NT2/D1 (cell line): Measurements from ENCODE around the gene COL26A1.
"Not testable (repeated sequence)": the region's sequence is repeated elsewhere in the genome, so short reads cannot be mapped to it uniquely, and the experiment has no call there.

Experiments
- SUZ12 ChIP-seq: IDR thresholded peaks from 2 replicates; pipeline ENCODE4 v1.6.1; 2011; ENCODE audit not compliant: insufficient read length, insufficient read depth; ENCODE audit errors: extremely low read depth
- YY1 ChIP-seq: IDR thresholded peaks from 2 replicates; pipeline ENCODE4 v1.6.1; 2011; ENCODE audit not compliant: insufficient read length, insufficient read depth
- ZNF274 ChIP-seq: IDR thresholded peaks from 2 replicates; pipeline ENCODE4 v1.6.1; 2011; ENCODE audit warnings: mild to moderate bottlenecking, low read depth, low read length

GRCh38 chr7:101560021-101560420, 197.3 kb downstream of the COL26A1 start:
- TF ChIP-seq ZNF274, SUZ12, YY1: not testable (repeated sequence)
